Measurements from ENCODE around the gene PRDM5. TPM values are rescaled to one million over a fixed set of nuclear protein-coding genes. Genes with fewer than 3 reads are reported as not detected.
"Not testable (repeated sequence)": the region's sequence is repeated elsewhere in the genome, so short reads cannot be mapped to it uniquely, and the experiment has no call there.

Gene PRDM5
- total and polyA plus RNA-seq, 9 of the 15 experiments (the other 6 are each of a cell fraction or from before 2014, with no cell fraction given) = not detected

- no peak for TF ChIP-seq UBTF (IDR thresholded peaks at IDR 0.05; ENCODE audit: borderline replicate concordance in 1 of 2, low read depth in 2 of 2, low read length in 2 of 2)
- TF ChIP-seq TAF15 (IDR thresholded peaks at IDR 0.05; ENCODE audit: low read depth, low read length) = no peak
These were observed 172.9 kb downstream of the PRDM5 start (continued) for GRCh38 chr4:120749445-120750151.

- 0% methylated on average over 7 of the region's 9 CpGs for WGBS (ENCODE audit: insufficient coverage, low coverage, missing lambda C conversion rate)
- CTCF ChIA-PET (ENCODE audit: low intra/inter-chr PET ratio); H3K4me3 ChIP-seq; BruUV-seq (replicated peaks); H3K4me1 ChIP-seq (replicated peaks in 1 of 2; ENCODE audit: control insufficient read depth in 2 of 2, insufficient read depth in 2 of 2, low read length in 2 of 2); H3K9me1 ChIP-seq (ENCODE audit: control insufficient read depth, insufficient read depth, low read length); H4K20me1 ChIP-seq (replicated peaks; ENCODE audit: control insufficient read depth, insufficient read depth, low read length); H3K27me3 ChIP-seq (ENCODE audit: control insufficient read depth in 2 of 2, insufficient read depth in 2 of 2, low read length in 2 of 2); H3K79me2 ChIP-seq (ENCODE audit: control insufficient read depth, insufficient read depth, low read length); H3K9me3 ChIP-seq (replicated peaks; ENCODE audit: control insufficient read depth, insufficient read depth, low read depth, low read length); FAIRE-seq; DNase-seq (ENCODE audit: extremely low read depth in 1 of 4, low spot score in 3 of 4); H3K9ac ChIP-seq (ENCODE audit: insufficient read depth in 1 of 2, low read depth in 2 of 2, low read length in 2 of 2); intact Hi-C loops (cut with micrococcal nuclease); H2AFZ ChIP-seq (ENCODE audit: low read depth, low read length); H3K27ac ChIP-seq (ENCODE audit: extremely low read depth, low read depth, low read length); H3K36me3 ChIP-seq (ENCODE audit: control insufficient read depth, insufficient read depth, low read length); in situ Hi-C loops (cut with MboI); POLR2A ChIA-PET; ATAC-seq; H3K4me2 ChIP-seq (ENCODE audit: insufficient read depth, low read length): not testable (repeated sequence)
These were observed 180.9 kb downstream of the PRDM5 start for GRCh38 chr4:120741636-120742035.
